Activated B cell treated with CpG ODN at 0.5 μM for 24 hours (primary cell): Measurements from ENCODE around the gene DIP2C. TPM values are rescaled to one million over a fixed set of nuclear protein-coding genes. Genes with fewer than 3 reads are reported as not detected.

Experiments used
- ATAC-seq: fragments of 200-7000 bp; cut with Tn5 transposase; one replicate; pipeline ENCODE4 v1.10.0; 2021; ENCODE audit warnings: low read depth, mild to moderate bottlenecking, moderate library complexity
- CTCF ChIA-PET: fragments of 350-600 bp; sonication (Branson Sonifier 250); formaldehyde crosslinking; loops from one replicate; lab custom pipeline; 2021; ENCODE audit warnings: antibody characterized with exemption; lab: Charles Lee
- POLR2A ChIA-PET: fragments of 350-600 bp; sonication (Branson Sonifier 250); formaldehyde crosslinking; loops from one replicate; lab custom pipeline; 2021; ENCODE audit warnings: antibody characterized with exemption; lab: Charles Lee
- DNase-seq: peaks from one replicate; pipeline ENCODE4 v3.0.0; 2022
- H3K27ac Mint-ChIP-seq: one replicate; pipeline ENCODE4 v1.8.0; 2020; ENCODE audit warnings: mixed read lengths
- H3K27me3 Mint-ChIP-seq: one replicate; pipeline ENCODE4 v1.8.0; 2021; ENCODE audit warnings: mixed read lengths
- H3K36me3 Mint-ChIP-seq: one replicate; pipeline ENCODE4 v1.8.0; 2021; ENCODE audit warnings: low read depth, mixed read lengths
- H3K4me1 Mint-ChIP-seq: one replicate; pipeline ENCODE4 v1.8.0; 2021; ENCODE audit warnings: mixed read lengths
- H3K4me3 Mint-ChIP-seq: one replicate; pipeline ENCODE4 v1.8.0; 2020; ENCODE audit warnings: mild to moderate bottlenecking, mixed read lengths
- H3K9me3 Mint-ChIP-seq: one replicate; pipeline ENCODE4 v1.8.0; 2020; ENCODE audit warnings: mixed read lengths
- intact Hi-C: fragments of 100-400 bp; cut with micrococcal nuclease; formaldehyde crosslinking; loops from one replicate; pipeline ENCODE4 v1.15.1; 2024
- total RNA-seq: library from RNA; stranded (reverse); gene quantifications from 2 replicates; pipeline ENCODE4 v1.2.3, GENCODE V29; 2022
- TF ChIP-seq, protein P1 (sequence below): fragments of 200-600 bp; IDR thresholded peaks from one replicate; pipeline ENCODE4 v1.8.0; 2022; ENCODE audit warnings: antibody characterized with exemption, mild to moderate bottlenecking

DIP2C gene
- total RNA-seq, 1 donor from 2014 or later, result 0.49 TPM

DNA sequence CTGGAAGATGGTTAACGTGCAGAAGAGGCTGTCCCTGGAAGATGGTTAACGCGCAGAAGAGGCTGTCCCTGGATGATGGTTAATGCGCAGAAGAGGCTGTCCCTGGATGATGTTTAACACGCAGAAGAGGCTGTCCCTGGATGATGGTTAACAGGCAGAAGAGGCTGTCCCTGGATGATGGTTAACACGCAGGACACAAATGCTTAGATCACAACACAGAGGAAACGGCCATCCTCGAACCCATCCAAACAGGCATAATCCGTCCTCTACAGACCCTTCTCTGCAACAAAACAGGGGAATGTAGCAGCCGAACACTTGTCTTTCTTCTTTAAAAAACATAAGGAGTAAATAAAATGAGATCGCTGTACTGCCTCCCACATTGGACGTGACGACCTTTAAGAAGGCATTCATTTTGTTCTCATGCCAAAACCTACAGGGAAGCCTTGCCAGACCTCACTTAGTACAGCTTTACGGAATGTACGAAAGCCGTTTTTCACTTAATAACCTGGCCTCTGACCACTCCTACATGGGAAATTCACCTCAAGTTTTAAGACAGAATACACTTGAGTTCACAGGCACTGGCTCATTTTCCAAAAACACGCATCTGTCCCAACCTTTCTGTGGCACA lies 309.0 kb downstream of the DIP2C start:
- intact Hi-C loops, result no loop called here

DNA sequence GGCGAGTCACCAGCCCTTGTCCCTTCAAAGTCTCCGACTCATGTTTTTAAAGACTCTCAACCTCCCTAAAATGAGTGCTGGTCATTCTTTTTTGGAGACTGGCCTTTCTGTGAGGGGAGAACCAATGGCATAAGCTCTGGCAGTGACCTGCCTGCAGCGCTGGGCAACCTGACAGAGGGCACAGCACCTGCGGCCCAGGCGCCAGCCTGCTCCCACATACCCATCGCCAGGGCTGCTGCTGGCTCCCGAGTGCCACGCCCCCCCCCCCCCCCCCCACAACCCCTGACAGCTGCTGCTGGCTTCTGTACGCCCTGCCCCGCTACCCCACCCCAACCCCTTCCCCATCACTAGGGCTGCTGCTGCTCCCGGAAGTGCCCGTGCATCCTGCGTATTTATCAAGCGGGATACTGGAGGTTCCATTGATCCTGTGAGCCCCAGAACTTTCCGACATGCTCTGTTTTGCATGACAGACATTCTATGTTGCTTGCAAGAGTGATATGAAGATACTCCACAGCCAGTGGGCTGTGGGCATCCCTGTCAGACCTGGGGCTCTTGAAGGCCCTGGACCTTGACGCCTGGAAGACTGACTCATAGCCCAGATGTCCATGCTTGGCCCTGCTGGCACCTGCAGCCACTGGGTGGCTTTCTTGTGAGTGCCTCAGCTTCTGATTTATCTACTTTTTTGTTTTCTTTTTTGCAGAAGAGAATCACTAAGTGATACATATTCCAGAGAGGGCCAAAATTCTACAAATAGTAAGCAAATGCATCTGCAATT lies 310.4 kb downstream of the DIP2C start:
- ChIA-PET POLR2A (no interaction called here), CTCF (no interaction called here)
- intact Hi-C loops, result no loop called here
- no peak overlapping the region for H3K27ac Mint-ChIP-seq
- DNase-seq (no peak), ATAC-seq (no peak)
- H3K4me1 Mint-ChIP-seq, result no peaks in the 10 kb centered on the region
- TF ChIP-seq, protein P1, sequence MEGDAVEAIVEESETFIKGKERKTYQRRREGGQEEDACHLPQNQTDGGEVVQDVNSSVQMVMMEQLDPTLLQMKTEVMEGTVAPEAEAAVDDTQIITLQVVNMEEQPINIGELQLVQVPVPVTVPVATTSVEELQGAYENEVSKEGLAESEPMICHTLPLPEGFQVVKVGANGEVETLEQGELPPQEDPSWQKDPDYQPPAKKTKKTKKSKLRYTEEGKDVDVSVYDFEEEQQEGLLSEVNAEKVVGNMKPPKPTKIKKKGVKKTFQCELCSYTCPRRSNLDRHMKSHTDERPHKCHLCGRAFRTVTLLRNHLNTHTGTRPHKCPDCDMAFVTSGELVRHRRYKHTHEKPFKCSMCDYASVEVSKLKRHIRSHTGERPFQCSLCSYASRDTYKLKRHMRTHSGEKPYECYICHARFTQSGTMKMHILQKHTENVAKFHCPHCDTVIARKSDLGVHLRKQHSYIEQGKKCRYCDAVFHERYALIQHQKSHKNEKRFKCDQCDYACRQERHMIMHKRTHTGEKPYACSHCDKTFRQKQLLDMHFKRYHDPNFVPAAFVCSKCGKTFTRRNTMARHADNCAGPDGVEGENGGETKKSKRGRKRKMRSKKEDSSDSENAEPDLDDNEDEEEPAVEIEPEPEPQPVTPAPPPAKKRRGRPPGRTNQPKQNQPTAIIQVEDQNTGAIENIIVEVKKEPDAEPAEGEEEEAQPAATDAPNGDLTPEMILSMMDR, result no peak
- no peaks in the 10 kb centered on the region for H3K9me3 Mint-ChIP-seq
- H3K36me3 Mint-ChIP-seq, result no peaks in the 10 kb centered on the region
- H3K4me3 Mint-ChIP-seq, result no peak overlapping the region
- H3K27me3 Mint-ChIP-seq, result no peaks in the 10 kb centered on the region

More for the DNA sequence above, 309.0 kb downstream of the DIP2C start:
- DNase-seq (no peak), ATAC-seq (no peak)
- no peak overlapping the region for H3K4me3 Mint-ChIP-seq
- POLR2A ChIA-PET, result no interaction called here
- H3K4me1 Mint-ChIP-seq, result no peaks in the 10 kb centered on the region
- TF ChIP-seq, protein P1, result no peak
- H3K36me3 Mint-ChIP-seq, result no peaks in the 10 kb centered on the region
- H3K27ac Mint-ChIP-seq, result no peak overlapping the region
- CTCF ChIA-PET, result no interaction called here
- no peaks in the 10 kb centered on the region for H3K9me3 Mint-ChIP-seq
- no peaks in the 10 kb centered on the region for H3K27me3 Mint-ChIP-seq

DNA sequence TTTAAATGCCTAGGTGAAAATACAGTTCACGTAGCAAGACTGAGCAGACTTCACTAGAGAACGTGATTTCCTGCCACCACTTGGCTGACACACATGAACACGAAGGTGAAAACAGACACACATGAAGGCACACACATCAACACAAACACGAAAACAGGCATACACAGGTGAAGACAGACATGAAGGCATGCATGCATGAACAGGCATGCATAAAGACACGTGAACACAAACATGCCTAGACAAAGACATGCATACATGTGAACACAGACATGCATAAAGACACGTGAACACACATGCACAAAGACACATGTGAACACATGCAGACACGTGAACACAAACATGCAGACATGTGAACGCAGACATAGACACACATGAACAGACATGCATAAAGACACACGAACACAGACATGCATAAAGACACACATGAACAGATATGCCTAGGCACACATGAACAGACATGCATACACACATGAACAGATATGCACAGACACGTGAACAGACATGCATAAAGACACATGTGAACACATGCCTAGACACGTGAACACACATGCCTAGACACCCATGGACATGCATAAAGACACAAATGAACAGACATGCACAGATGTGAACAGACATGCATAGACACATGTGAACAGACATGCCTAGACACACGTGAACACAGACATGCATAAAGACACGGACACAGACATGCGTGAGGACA lies 311.1 kb downstream of the DIP2C start:
- TF ChIP-seq, protein P1, result no peak
- CTCF ChIA-PET, result no interaction called here
- ATAC-seq (no peak), DNase-seq (no peak)
- no peaks in the 10 kb centered on the region for H3K9me3 Mint-ChIP-seq
- H3K36me3 Mint-ChIP-seq, result no peaks in the 10 kb centered on the region
- intact Hi-C loops, result no loop called here
- no peak overlapping the region for H3K4me3 Mint-ChIP-seq
- H3K27ac Mint-ChIP-seq, result no peak overlapping the region
- POLR2A ChIA-PET, result no interaction called here
- H3K4me1 Mint-ChIP-seq, result no peaks in the 10 kb centered on the region
- H3K27me3 Mint-ChIP-seq, result no peaks in the 10 kb centered on the region

DNA sequence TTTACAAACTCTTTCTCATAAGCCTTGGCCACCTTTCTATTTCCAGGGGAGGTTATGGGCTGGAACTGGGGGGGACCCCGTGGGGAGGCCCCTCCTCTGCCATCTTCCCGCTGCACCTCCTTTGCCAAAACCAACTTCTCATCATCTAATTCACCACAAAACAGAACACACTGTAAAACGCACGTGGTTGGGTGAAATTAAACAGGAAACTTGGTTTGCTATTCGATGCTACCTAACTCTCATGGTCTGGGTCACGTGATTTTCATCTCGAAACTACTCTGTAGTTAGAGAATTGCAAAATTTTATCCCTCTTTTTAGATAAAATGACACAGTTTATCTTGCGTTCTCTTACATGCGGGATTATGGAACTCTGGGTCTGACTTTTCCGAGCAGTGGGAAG lies 312.2 kb downstream of the DIP2C start:
- no peak for DNase-seq
- Mint-ChIP-seq H3K4me3 (no peak overlapping the region), H3K4me1 (no peaks in the 10 kb centered on the region), H3K27me3 (no peaks in the 10 kb centered on the region), H3K9me3 (no peaks in the 10 kb centered on the region), H3K27ac (no peak overlapping the region), H3K36me3 (no peaks in the 10 kb centered on the region)
- TF ChIP-seq, protein P1, result no peak
- no peak for ATAC-seq
- POLR2A ChIA-PET, result no interaction called here
- intact Hi-C loops, result no loop called here
- CTCF ChIA-PET, result no interaction called here
